CD14-positive monocyte (primary cell): ENCODE data around the gene SMARCA4. TPM values are rescaled to one million over a fixed set of nuclear protein-coding genes. Genes with fewer than 3 reads are reported as not detected.
A peak's percentile ranks its signal among the peaks of the same experiment; 100 is the strongest.

Source experiments
- DNase-seq, 3 donors: peaks; one replicate each; pipeline ENCODE4 v3.0.0-alpha.2; 2011 to 2022
- H2AFZ ChIP-seq: 2 replicates; pipeline ENCODE4 v1.6.0; 2012; ENCODE audit warnings: mild to moderate bottlenecking, low read depth, low read length, inconsistent platforms; ENCODE audit not compliant: insufficient read depth, poor library complexity, severe bottlenecking
- H3K27ac ChIP-seq, 2 donors: 1 replicate in 1 of 2; 2 replicates in 1 of 2; pipeline ENCODE4 v1.5.1; 2012 to 2013; ENCODE audit warnings: low read length in 2 of 2, control low read depth in 1 of 2, inconsistent platforms in 1 of 2, low read depth in 1 of 2, mild to moderate bottlenecking in 1 of 2
- H3K27me3 ChIP-seq, 2 donors: one replicate each; pipeline versions ENCODE4 v1.6.0 to v1.6.1; 2011 to 2013; ENCODE audit warnings: low read length in 2 of 2; ENCODE audit not compliant: control insufficient read depth in 2 of 2, insufficient read depth in 2 of 2
- H3K36me3 ChIP-seq, 2 donors: replicated peaks in 1 of 2; 1 replicate in 1 of 2; 2 replicates in 1 of 2; pipeline versions ENCODE4 v1.5.1 to v1.6.1; 2012 to 2013; ENCODE audit warnings: low read length in 2 of 2, control low read depth in 1 of 2, inconsistent platforms in 1 of 2, mild to moderate bottlenecking in 1 of 2; ENCODE audit not compliant: insufficient read depth in 2 of 2, control insufficient read depth in 1 of 2
- H3K4me1 ChIP-seq, 2 donors: 1 replicate in 1 of 2; 2 replicates in 1 of 2; pipeline versions ENCODE4 v1.5.1 to v1.6.1; 2012 to 2013; ENCODE audit warnings: low read length in 2 of 2, control low read depth in 1 of 2, inconsistent platforms in 1 of 2, mild to moderate bottlenecking in 1 of 2, moderate library complexity in 1 of 2; ENCODE audit not compliant: insufficient read depth in 2 of 2, control insufficient read depth in 1 of 2
- H3K4me2 ChIP-seq: replicated peaks from 2 replicates; pipeline ENCODE3; 2012; ENCODE audit warnings: low read length, moderate library complexity, mild to moderate bottlenecking; ENCODE audit not compliant: poor library complexity, severe bottlenecking; ENCODE audit errors: extremely low read depth
- H3K4me3 ChIP-seq, 3 experiments: fragments of 200-600 bp in 1 of 3; sonication (generic) in 1 of 3; replicated peaks in 1 of 3; 1 replicate in 2 of 3; 2 replicates in 1 of 3; pipeline ENCODE4 v1.5.1; 2011 to 2013; ENCODE audit warnings: low read length in 3 of 3, mild to moderate bottlenecking in 3 of 3, control low read depth in 2 of 3, low read depth in 2 of 3, inconsistent platforms in 1 of 3, moderate library complexity in 1 of 3
- H3K79me2 ChIP-seq: 2 replicates; pipeline ENCODE4 v1.6.0; 2012; ENCODE audit warnings: mild to moderate bottlenecking, control low read depth, inconsistent platforms, low read length, moderate library complexity; ENCODE audit not compliant: insufficient read depth
- H3K9ac ChIP-seq: 2 replicates; pipeline ENCODE4 v1.6.0; 2017; ENCODE audit warnings: low read length, mild to moderate bottlenecking; ENCODE audit not compliant: insufficient read depth, poor library complexity, severe bottlenecking
- H3K9me3 ChIP-seq, 2 donors: replicated peaks in 1 of 2; 1 replicate in 1 of 2; 2 replicates in 1 of 2; pipeline versions ENCODE4 v1.5.1 to v1.6.1; 2012 to 2013; ENCODE audit warnings: low read length in 2 of 2, control low read depth in 1 of 2; ENCODE audit not compliant: control insufficient read depth in 1 of 2, insufficient read depth in 1 of 2
- H4K20me1 ChIP-seq: 2 replicates; pipeline ENCODE4 v1.6.0; 2012; ENCODE audit warnings: mild to moderate bottlenecking, low read length, control low read depth, moderate library complexity; ENCODE audit not compliant: insufficient read depth
- H3K27ac Mint-ChIP-seq, 7 donors: one replicate each; pipeline ENCODE4 v1.8.0; 2020; ENCODE audit warnings: mild to moderate bottlenecking in 7 of 7, mixed read lengths in 7 of 7, moderate library complexity in 6 of 7, inconsistent platforms in 2 of 7
- H3K27me3 Mint-ChIP-seq, 3 donors: one replicate each; pipeline ENCODE4 v1.8.0; 2021 to 2022; ENCODE audit warnings: low read depth in 3 of 3, mild to moderate bottlenecking in 3 of 3, mixed read lengths in 3 of 3, moderate library complexity in 3 of 3, inconsistent platforms in 1 of 3
- H3K36me3 Mint-ChIP-seq, 2 donors: one replicate each; pipeline ENCODE4 v1.8.0; 2020; ENCODE audit warnings: mixed read lengths in 2 of 2, inconsistent platforms in 1 of 2, mild to moderate bottlenecking in 1 of 2
- H3K4me1 Mint-ChIP-seq: one replicate; pipeline ENCODE4 v1.8.0; 2020; ENCODE audit warnings: mild to moderate bottlenecking, mixed read lengths
- H3K4me3 Mint-ChIP-seq, 2 donors: one replicate each; pipeline ENCODE4 v1.8.0; 2020; ENCODE audit warnings: mild to moderate bottlenecking in 2 of 2, mixed read lengths in 2 of 2, moderate library complexity in 1 of 2
- H3K9me3 Mint-ChIP-seq, 7 donors: one replicate each; pipeline ENCODE4 v1.8.0; 2020 to 2022; ENCODE audit warnings: mixed read lengths in 7 of 7, mild to moderate bottlenecking in 6 of 7, moderate library complexity in 6 of 7, inconsistent platforms in 2 of 7
- WGBS: methylation state at CpG from one replicate; pipeline ENCODE4 v1.1.5; 2013; ENCODE audit warnings: missing lambda C conversion rate; ENCODE audit not compliant: insufficient coverage; 5-methylcytosine and 5-hydroxymethylcytosine counted together
- intact Hi-C, 2 donors: fragments of 100-400 bp; cut with micrococcal nuclease; formaldehyde crosslinking; loops; one replicate each; pipeline versions ENCODE4 v1.15.0 to v1.15.1; 2023
- polyA plus RNA-seq, 3 donors: library from polyadenylated mRNA; depleted of rRNA in 1 of 3; unstranded in 2 of 3; stranded (reverse) in 1 of 3; fragments of 300-500 nt in 2 of 3; fragments of >200 nt in 1 of 3; fragmentation: Illumina TruSeq in 2 of 3; gene quantifications; 1 replicate in 2 of 3; 2 replicates in 1 of 3; pipeline ENCODE4 v1.2.3, GENCODE V29; 2012 to 2021
- TF ChIP-seq, protein P1 (sequence below): fragments of 200-600 bp; IDR thresholded peaks from one replicate; pipeline ENCODE4 v1.8.0; 2022; ENCODE audit warnings: antibody characterized with exemption, mild to moderate bottlenecking

The SMARCA4 gene
- polyA plus RNA-seq, 3 donors = 5.1 to 53.3 (median 7.0) TPM

DNA sequence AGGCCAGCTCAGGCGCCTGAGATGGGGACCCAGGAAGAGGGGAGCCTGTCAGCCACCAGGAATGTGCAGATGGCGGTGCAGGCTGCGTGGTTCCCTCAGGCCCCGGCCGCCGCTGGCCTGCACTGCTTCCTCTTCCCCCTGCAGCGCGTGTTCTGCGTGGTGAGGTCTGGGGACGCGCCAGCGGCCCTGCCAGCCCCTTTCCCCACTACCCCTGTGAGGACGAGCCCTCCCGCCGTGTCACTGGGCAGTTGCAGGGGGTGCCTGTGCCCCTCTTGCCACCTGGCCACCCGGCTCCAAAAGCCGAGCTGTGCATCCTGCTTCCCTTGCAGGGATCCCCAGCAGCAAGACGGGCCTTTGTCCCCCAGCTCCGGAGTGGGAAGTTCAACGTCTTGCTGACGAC is 58.4 kb downstream of the SMARCA4 start:
- no peak overlapping the region for H3K4me3 ChIP-seq
- Mint-ChIP-seq H3K27ac (no peak overlapping the region), H3K9me3 (no peaks in the 10 kb centered on the region), H3K4me3 (no peak overlapping the region), H3K4me1 (no peaks in the 10 kb centered on the region), H3K36me3 (peaks cover 92 to 99% of the 10 kb centered on the region in 2 donors), H3K27me3 (no peaks in the 10 kb centered on the region)
- H3K27me3 ChIP-seq = no peaks in the 10 kb centered on the region
- H4K20me1 ChIP-seq = no peaks in the 10 kb centered on the region
- TF ChIP-seq, protein P1, sequence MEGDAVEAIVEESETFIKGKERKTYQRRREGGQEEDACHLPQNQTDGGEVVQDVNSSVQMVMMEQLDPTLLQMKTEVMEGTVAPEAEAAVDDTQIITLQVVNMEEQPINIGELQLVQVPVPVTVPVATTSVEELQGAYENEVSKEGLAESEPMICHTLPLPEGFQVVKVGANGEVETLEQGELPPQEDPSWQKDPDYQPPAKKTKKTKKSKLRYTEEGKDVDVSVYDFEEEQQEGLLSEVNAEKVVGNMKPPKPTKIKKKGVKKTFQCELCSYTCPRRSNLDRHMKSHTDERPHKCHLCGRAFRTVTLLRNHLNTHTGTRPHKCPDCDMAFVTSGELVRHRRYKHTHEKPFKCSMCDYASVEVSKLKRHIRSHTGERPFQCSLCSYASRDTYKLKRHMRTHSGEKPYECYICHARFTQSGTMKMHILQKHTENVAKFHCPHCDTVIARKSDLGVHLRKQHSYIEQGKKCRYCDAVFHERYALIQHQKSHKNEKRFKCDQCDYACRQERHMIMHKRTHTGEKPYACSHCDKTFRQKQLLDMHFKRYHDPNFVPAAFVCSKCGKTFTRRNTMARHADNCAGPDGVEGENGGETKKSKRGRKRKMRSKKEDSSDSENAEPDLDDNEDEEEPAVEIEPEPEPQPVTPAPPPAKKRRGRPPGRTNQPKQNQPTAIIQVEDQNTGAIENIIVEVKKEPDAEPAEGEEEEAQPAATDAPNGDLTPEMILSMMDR = no peak
- H3K9ac ChIP-seq = no peak overlapping the region
- H3K79me2 ChIP-seq = no peaks in the 10 kb centered on the region
- H3K4me2 ChIP-seq = no peak overlapping the region
- 89% methylated on average over 21 of the region's 21 CpGs for WGBS
- no peaks in the 10 kb centered on the region for H3K4me1 ChIP-seq
- no peaks in the 10 kb centered on the region for H3K9me3 ChIP-seq
- H3K36me3 ChIP-seq = peaks cover 94 to 99% of the 10 kb centered on the region in 2 donors
- intact Hi-C loops = no loop called here
- no peak overlapping the region for H3K27ac ChIP-seq
- no peak for DNase-seq
- no peak overlapping the region for H2AFZ ChIP-seq

DNA sequence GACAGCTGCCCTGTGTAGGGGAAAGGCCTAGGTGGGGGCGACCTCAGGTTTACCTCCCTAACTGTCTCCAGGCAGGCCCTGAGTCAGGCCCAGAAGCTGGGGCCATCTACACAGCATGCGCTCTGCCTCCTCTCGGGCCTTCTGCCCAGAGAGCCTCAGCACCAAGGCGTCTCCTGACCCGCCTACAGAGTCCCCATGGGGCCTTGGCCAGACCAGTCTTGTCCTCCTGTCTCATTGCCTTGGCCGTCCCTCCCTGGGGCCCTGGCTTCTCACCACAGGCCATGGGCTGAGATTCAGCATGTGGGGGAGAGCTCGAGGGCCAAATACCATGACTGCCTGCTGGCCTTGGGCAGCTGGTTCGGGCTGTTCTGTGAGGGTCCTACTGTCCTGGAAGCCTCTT is 59.0 kb downstream of the SMARCA4 start:
- no peak for DNase-seq
- no peak overlapping the region for H2AFZ ChIP-seq
- H3K4me3 ChIP-seq = no peak overlapping the region
- no peaks in the 10 kb centered on the region for H3K27me3 Mint-ChIP-seq
- H3K27ac ChIP-seq = no peak overlapping the region
- TF ChIP-seq, protein P1 = no peak
- H3K9me3 ChIP-seq = no peaks in the 10 kb centered on the region
- H3K4me1 ChIP-seq = no peaks in the 10 kb centered on the region
- no peak overlapping the region for H3K4me2 ChIP-seq
- no peaks in the 10 kb centered on the region for H4K20me1 ChIP-seq
- H3K4me3 Mint-ChIP-seq = no peak overlapping the region
- peak overlapping the region in 3 of 7 donors; percentile 25 to 71 (median 50) for H3K27ac Mint-ChIP-seq
- peaks cover 94 to 100% of the 10 kb centered on the region in 2 donors for H3K36me3 ChIP-seq
- H3K9me3 Mint-ChIP-seq = no peaks in the 10 kb centered on the region
- H3K9ac ChIP-seq = no peak overlapping the region
- H3K4me1 Mint-ChIP-seq = no peaks in the 10 kb centered on the region
- intact Hi-C loops = no loop called here
- WGBS = 100% methylated on average over 7 of the region's 8 CpGs
- H3K79me2 ChIP-seq = no peaks in the 10 kb centered on the region
- no peaks in the 10 kb centered on the region for H3K27me3 ChIP-seq
- H3K36me3 Mint-ChIP-seq = peaks cover 92 to 99% of the 10 kb centered on the region in 2 donors
